ENCODE measurements around the gene FUT1.

GRCh38 chr19:48737360-48737998 is 15.0 kb downstream of the FUT1 start:
- TF ChIP-seq CTCF (conservative IDR thresholded peaks at IDR 0.05; ENCODE audit: low read length): no peak
- no peak for TF ChIP-seq EZH2phosphoT487 (IDR thresholded peaks at IDR 0.05; ENCODE audit: borderline replicate concordance, low read depth, low read length)
